NT2/D1 (cell line): ENCODE data around the gene SMS.
"Not testable (repeated sequence)": the region's sequence is repeated elsewhere in the genome, so short reads cannot be mapped to it uniquely, and the experiment has no call there.

ENCODE experiments used
- DNase-seq: peaks from one replicate; pipeline ENCODE4 v3.0.0-alpha.2; 2011; ENCODE audit warnings: low read depth, low spot score
- H3K27me3 ChIP-seq: 2 replicates; pipeline ENCODE4 v1.6.0; 2011; ENCODE audit warnings: mild to moderate bottlenecking; ENCODE audit not compliant: insufficient read length, insufficient read depth
- H3K36me3 ChIP-seq: 2 replicates; pipeline ENCODE4 v1.6.1; 2011; ENCODE audit warnings: mild to moderate bottlenecking, low read length, mixed read lengths; ENCODE audit not compliant: insufficient read depth, insufficient read length
- H3K4me1 ChIP-seq: 2 replicates; pipeline ENCODE4 v1.5.1; 2011; ENCODE audit not compliant: insufficient read depth, insufficient read length
- H3K4me3 ChIP-seq: 2 replicates; pipeline ENCODE4 v1.5.1; 2011; ENCODE audit warnings: low read depth; ENCODE audit not compliant: insufficient read length
- H3K9ac ChIP-seq: 2 replicates; pipeline ENCODE4 v1.6.0; 2011; ENCODE audit warnings: low read depth; ENCODE audit not compliant: insufficient read length
- H3K9me3 ChIP-seq: 2 replicates; pipeline ENCODE4 v1.5.1; 2011; ENCODE audit warnings: mild to moderate bottlenecking, low read length; ENCODE audit not compliant: insufficient read depth
- SUZ12 ChIP-seq: IDR thresholded peaks from 2 replicates; pipeline ENCODE4 v1.6.1; 2011; ENCODE audit not compliant: insufficient read length, insufficient read depth; ENCODE audit errors: extremely low read depth
- YY1 ChIP-seq: IDR thresholded peaks from 2 replicates; pipeline ENCODE4 v1.6.1; 2011; ENCODE audit not compliant: insufficient read length, insufficient read depth
- ZNF274 ChIP-seq: IDR thresholded peaks from 2 replicates; pipeline ENCODE4 v1.6.1; 2011; ENCODE audit warnings: mild to moderate bottlenecking, low read depth, low read length

The SMS gene

DNA sequence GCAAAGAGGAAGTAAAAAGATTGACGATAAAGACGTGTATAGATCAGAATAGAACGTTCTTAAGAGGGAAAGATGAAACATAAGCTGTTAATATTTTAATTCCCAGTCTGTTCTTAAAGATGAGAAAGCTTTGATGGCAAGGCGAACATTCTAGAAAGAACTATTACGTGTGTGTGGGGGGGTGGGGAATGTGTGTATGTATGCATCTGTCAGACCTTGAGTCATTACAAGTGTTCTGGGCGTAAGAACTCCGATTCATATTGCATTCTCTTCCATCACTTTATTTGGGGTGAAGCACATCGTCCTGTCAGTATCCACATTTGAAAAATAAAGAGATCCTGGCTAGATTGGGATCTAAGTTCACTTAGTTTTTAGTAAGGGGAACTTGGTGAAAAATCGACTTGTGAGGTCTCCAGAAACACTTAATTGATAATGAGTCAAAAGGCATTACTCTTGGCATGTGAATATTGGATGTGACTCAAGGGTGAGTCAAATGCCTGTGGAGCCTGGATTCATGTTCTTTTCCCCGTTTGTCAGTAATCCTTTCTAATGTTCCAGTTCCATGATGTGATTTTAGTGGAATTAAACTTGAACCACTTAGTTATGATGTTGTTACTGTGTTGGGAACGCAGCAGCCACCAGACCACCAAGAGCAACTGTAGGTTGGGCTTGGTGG lies 3.1 kb downstream of the SMS start:
- Histone ChIP-seq H3K27me3 (peaks cover 5% of the 10 kb centered on the region), H3K4me3 (no peak overlapping the region), H3K9ac (no peak overlapping the region), H3K36me3 (peaks cover 32% of the 10 kb centered on the region), H3K9me3 (no peaks in the 10 kb centered on the region), H3K4me1 (peaks cover 5% of the 10 kb centered on the region)
- TF ChIP-seq ZNF274 (no peak), SUZ12 (no peak), YY1 (no peak)
- DNase-seq = no peak

DNA sequence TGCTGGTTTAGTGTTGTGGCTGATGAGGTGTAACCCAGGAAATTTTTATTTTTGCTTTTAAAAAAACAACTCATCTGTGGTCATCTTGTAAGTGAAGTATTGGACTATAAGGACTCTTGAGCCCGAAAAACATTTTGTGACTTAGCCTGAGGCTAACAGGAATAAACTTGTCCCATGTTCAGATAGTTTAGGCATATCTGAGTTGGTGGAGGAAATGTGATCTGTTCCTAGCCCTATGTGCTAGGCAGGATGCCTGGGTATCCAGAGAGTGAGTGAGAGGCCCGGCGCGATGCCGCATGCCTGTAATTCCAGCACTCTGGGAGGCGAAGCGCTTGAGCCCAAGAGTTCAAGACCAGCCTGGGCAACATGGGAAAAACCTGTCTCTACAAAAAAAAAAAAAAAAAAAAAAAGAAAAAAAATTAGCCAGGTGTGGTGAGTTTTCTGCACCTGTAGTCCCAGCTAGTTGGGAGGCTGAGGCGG lies 3.7 kb downstream of the SMS start:
- no peaks in the 10 kb centered on the region for H3K9me3 ChIP-seq
- H3K4me1 ChIP-seq = peaks cover 5% of the 10 kb centered on the region
- no peak overlapping the region for H3K9ac ChIP-seq
- peaks cover 38% of the 10 kb centered on the region for H3K36me3 ChIP-seq
- TF ChIP-seq SUZ12 (no peak), YY1 (no peak), ZNF274 (no peak)
- DNase-seq = no peak
- H3K4me3 ChIP-seq = no peak overlapping the region
- H3K27me3 ChIP-seq = peaks cover 5% of the 10 kb centered on the region

DNA sequence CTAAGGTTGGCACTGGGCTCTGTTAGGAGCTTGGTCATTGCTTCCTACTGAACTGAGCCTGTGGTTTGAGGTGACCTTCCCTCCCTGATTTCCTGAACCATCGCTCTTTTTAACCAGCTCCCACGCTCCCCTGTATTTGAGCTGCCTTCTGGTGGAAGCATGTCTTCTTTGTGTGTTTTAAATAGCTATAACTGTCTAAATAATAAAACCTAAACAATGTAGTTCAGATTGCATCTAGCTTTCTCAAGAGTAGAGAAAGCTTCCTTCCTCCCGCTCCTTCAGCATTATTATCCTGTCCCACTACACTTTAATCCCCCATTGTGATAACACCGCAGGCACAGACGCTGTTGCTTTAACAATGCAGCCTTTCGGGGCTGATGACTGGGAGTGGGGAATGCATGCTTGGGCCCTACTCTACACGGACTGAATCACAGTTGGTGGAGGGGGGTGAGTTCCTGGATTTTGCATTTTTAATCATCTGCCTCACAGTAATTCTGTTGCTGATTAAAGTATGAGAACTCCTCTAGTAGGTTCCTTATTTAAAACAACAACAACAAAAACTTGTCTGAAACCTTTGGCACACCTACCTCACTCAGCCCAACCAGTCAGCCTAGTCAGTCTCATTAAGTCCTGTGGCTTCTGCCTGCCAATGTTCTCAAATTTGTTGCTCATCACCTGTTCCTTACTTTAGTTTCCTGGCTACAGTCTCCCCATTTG lies 6.6 kb downstream of the SMS start:
- peak overlapping the region; percentile 43 for H3K9ac ChIP-seq
- H3K4me3 ChIP-seq = no peak overlapping the region
- DNase-seq = peak; percentile 42

DNA sequence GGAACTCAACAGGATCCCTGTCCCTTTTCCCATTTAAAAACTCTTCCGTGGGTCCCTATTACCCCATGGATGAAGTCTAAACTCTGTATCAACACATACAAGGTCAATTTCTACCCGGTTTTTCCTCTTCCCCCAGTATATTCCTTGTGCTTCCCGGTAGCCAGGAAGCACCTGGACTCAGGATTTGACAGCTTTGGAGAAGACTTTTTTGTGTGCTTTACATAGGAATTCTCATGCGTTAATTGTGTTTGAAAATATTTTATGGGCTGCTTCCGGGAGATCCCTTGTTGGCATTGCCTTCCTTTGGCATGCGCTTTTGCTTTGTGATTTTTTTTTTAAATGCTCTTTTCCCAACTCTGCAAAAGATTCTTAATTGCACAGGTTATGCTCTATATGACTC lies 7.2 kb downstream of the SMS start:
- no peak for DNase-seq
- peaks cover 37% of the 10 kb centered on the region for H3K36me3 ChIP-seq
- no peaks in the 10 kb centered on the region for H3K9me3 ChIP-seq
- H3K4me1 ChIP-seq = peaks cover 5% of the 10 kb centered on the region
- no peak overlapping the region for H3K9ac ChIP-seq
- no peaks in the 10 kb centered on the region for H3K27me3 ChIP-seq
- no peak overlapping the region for H3K4me3 ChIP-seq
- TF ChIP-seq ZNF274 = no peak
- TF ChIP-seq SUZ12 = no peak
- no peak for TF ChIP-seq YY1

More for the DNA sequence above, 6.6 kb downstream of the SMS start:
- H3K9me3 ChIP-seq = no peaks in the 10 kb centered on the region
- H3K4me1 ChIP-seq = peaks cover 5% of the 10 kb centered on the region
- TF ChIP-seq SUZ12 = no peak
- no peak for TF ChIP-seq ZNF274
- TF ChIP-seq YY1 = no peak
- no peaks in the 10 kb centered on the region for H3K27me3 ChIP-seq
- peaks cover 42% of the 10 kb centered on the region for H3K36me3 ChIP-seq

DNA sequence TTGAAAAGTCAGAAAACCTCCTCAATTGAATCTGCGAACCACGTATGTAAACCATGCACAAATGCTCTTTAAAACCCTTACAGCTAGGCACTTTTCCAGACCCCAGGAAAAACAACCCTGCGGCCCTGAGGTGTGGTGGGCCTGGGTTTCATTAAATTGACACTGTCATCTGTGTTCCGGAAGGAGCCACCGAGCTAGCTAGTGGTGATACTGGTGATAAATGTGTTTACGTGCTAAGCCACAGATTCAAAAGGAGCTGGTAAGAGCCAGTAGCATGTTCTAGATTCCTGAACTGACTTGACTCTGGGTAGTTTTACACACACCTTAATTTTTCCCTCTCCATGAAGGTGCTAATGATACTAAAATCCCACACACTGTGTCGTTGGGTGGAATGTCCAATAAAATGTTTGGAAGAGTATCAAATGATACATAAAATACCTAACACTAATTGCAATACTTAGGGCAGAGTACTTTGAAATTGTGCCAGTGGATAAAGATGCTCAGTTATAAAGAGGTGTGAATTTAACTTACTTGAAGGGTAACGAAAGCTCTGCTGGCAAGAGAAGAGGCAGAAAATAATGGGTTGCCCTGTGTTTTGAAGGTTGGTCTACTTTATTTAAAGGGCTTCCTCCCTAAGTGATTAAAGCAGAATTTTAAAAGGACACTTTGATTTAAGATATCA lies 8.5 kb downstream of the SMS start:
- DNase-seq = no peak
- H3K27me3 ChIP-seq = no peaks in the 10 kb centered on the region
- TF ChIP-seq YY1 (no peak), ZNF274 (no peak), SUZ12 (no peak)
- peaks cover 34% of the 10 kb centered on the region for H3K36me3 ChIP-seq
- no peak overlapping the region for H3K4me3 ChIP-seq
- H3K9ac ChIP-seq = no peak overlapping the region
- no peaks in the 10 kb centered on the region for H3K9me3 ChIP-seq
- peaks cover 5% of the 10 kb centered on the region for H3K4me1 ChIP-seq

DNA sequence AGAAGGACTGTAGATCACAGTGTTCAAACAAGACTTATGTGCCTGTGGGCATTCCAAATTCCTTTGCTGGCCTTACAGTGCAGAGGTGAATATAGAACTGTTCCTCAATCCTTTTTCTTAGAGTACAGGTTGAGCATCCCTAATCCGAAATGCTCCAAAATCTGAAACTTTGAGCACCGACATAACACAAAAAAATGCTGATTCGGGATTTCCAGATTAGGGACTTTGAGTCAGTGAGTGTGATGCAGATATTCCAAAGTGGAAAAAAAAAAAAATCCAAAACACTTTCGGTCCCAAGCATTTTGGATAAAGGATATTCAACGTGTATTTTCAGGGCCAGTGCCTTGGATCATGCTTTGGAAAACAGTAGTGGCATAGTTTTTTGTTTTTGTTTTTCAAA lies 9.2 kb downstream of the SMS start:
- Histone ChIP-seq H3K9me3 (no peaks in the 10 kb centered on the region), H3K9ac (no peak overlapping the region), H3K4me1 (peaks cover 5% of the 10 kb centered on the region), H3K4me3 (no peak overlapping the region), H3K27me3 (no peaks in the 10 kb centered on the region), H3K36me3 (peaks cover 32% of the 10 kb centered on the region)
- DNase-seq = no peak
- TF ChIP-seq YY1 (no peak), ZNF274 (no peak), SUZ12 (no peak)

DNA sequence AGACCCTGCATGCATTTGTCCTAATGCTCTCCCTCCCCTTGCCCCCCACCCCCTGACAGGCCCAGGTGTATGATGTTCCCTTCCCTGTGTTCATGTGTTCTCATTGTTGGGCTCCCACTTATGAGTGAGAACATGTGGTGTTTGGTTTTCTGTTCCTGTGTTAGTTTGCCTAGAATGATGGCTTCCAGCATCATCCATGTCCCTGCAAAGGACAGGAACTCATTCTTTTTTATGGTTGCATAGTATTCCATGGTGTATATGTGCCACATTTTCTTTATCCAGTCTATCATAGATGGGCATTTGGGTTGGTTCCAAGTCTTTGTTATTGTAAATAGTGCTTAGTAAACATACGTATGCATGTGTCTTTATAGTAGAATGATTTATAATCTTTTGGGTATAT lies 10.0 kb downstream of the SMS start:
- not testable (repeated sequence) for H3K9ac ChIP-seq, H3K27me3 ChIP-seq, H3K9me3 ChIP-seq, H3K4me1 ChIP-seq, DNase-seq, H3K4me3 ChIP-seq
- peaks cover 33% of the 10 kb centered on the region for H3K36me3 ChIP-seq
